Cardiac muscle cell (in vitro differentiated cells and primary cell): ENCODE measurements around the gene MED13L. TPM values are rescaled to one million over a fixed set of nuclear protein-coding genes. Genes with fewer than 3 reads are reported as not detected.

Experiments
- DNase-seq, 2 donors: peaks; one replicate each; pipeline versions ENCODE4 v3.0.0 to v3.0.0-alpha.2; 2010 to 2017; ENCODE audit warnings: low read depth in 1 of 2, low spot score in 1 of 2
- H3K27ac ChIP-seq: fragments of 200-600 bp; sonication (generic); 2 replicates; pipeline ENCODE4 v1.5.1; 2016
- H3K27me3 ChIP-seq: fragments of 200-600 bp; sonication (generic); 2 replicates; pipeline ENCODE4 v1.6.0; 2016; ENCODE audit warnings: control low read depth
- H3K36me3 ChIP-seq: fragments of 200-600 bp; sonication (generic); 2 replicates; pipeline ENCODE4 v1.5.1; 2016; ENCODE audit warnings: control low read depth
- H3K4me1 ChIP-seq: fragments of 200-600 bp; sonication (generic); 2 replicates; pipeline ENCODE4 v1.8.1; 2017; ENCODE audit warnings: low read depth, mild to moderate bottlenecking, mixed run types
- H3K4me3 ChIP-seq: fragments of 200-600 bp; sonication (generic); 2 replicates; pipeline ENCODE4 v1.5.1; 2016; ENCODE audit warnings: mild to moderate bottlenecking
- H3K9me3 ChIP-seq: fragments of 200-600 bp; sonication (generic); 2 replicates; pipeline ENCODE4 v1.5.1; 2017; ENCODE audit warnings: low read depth, mild to moderate bottlenecking, control low read depth
- CTCF ChIP-seq: IDR thresholded peaks from 2 replicates; pipeline ENCODE4 v1.5.1; 2012; ENCODE audit warnings: low read depth, mild to moderate bottlenecking, low read length
- polyA plus RNA-seq: library from polyadenylated mRNA; unstranded; fragments of >200 nt; fragmentation: Nextera tagmentation; extraction: Ambion mirVana; gene quantifications from 2 replicates; pipeline ENCODE4 v1.2.1, GENCODE V29; 2016
- total RNA-seq: library from RNA; depleted of rRNA; stranded (reverse); fragments of >200 nt; gene quantifications from 2 replicates; pipeline ENCODE4 v1.2.3, GENCODE V29; 2016

Gene MED13L
- total and polyA plus RNA-seq, 2 experiments from 2014 or later, result 31.3 to 94.3 TPM

- Histone ChIP-seq H3K36me3 (no peaks in the 10 kb centered on the region), H3K27me3 (no peaks in the 10 kb centered on the region), H3K4me3 (no peak overlapping the region), H3K27ac (no peak overlapping the region), H3K4me1 (no peaks in the 10 kb centered on the region), H3K9me3 (no peaks in the 10 kb centered on the region)
- TF ChIP-seq CTCF, result no peak
- DNase-seq, result no peak
Measured at GRCh38 chr12:116308647-116309046, 31.2 kb upstream of the MED13L start.

- DNase-seq, result no peak
- TF ChIP-seq CTCF, result no peak
- Histone ChIP-seq H3K27me3 (no peaks in the 10 kb centered on the region), H3K4me3 (no peak overlapping the region), H3K9me3 (no peaks in the 10 kb centered on the region), H3K4me1 (peaks cover 2% of the 10 kb centered on the region), H3K27ac (no peak overlapping the region), H3K36me3 (no peaks in the 10 kb centered on the region)
Measured at GRCh38 chr12:116306968-116307367, 29.5 kb upstream of the MED13L start.

GRCh38 chr12:116306506-116306905 lies 29.0 kb upstream of the MED13L start:
- no peaks in the 10 kb centered on the region for H3K27me3 ChIP-seq
- DNase-seq, result no peak
- H3K4me3 ChIP-seq, result no peak overlapping the region
- H3K36me3 ChIP-seq, result no peaks in the 10 kb centered on the region
- TF ChIP-seq CTCF, result no peak
- no peak overlapping the region for H3K27ac ChIP-seq
- no peaks in the 10 kb centered on the region for H3K9me3 ChIP-seq
- H3K4me1 ChIP-seq, result peaks cover 3% of the 10 kb centered on the region

GRCh38 chr12:116304621-116305020 lies 27.1 kb upstream of the MED13L start:
- DNase-seq, result no peak
- Histone ChIP-seq H3K27ac (no peak overlapping the region), H3K36me3 (no peaks in the 10 kb centered on the region), H3K4me1 (peaks cover 3% of the 10 kb centered on the region), H3K4me3 (no peak overlapping the region), H3K9me3 (no peaks in the 10 kb centered on the region), H3K27me3 (no peaks in the 10 kb centered on the region)
- TF ChIP-seq CTCF, result no peak

- TF ChIP-seq CTCF, result no peak
- Histone ChIP-seq H3K9me3 (no peaks in the 10 kb centered on the region), H3K27me3 (no peaks in the 10 kb centered on the region), H3K27ac (no peak overlapping the region), H3K4me1 (peaks cover 3% of the 10 kb centered on the region), H3K4me3 (no peak overlapping the region), H3K36me3 (no peaks in the 10 kb centered on the region)
- peak in 1 of 2 donors; percentile 75 for DNase-seq
Measured at GRCh38 chr12:116303929-116304328, 26.4 kb upstream of the MED13L start.

GRCh38 chr12:116303066-116303465 lies 25.6 kb upstream of the MED13L start:
- no peak for DNase-seq
- Histone ChIP-seq H3K9me3 (no peaks in the 10 kb centered on the region), H3K27me3 (no peaks in the 10 kb centered on the region), H3K4me1 (peaks cover 3% of the 10 kb centered on the region), H3K27ac (no peak overlapping the region), H3K36me3 (no peaks in the 10 kb centered on the region), H3K4me3 (no peak overlapping the region)
- no peak for TF ChIP-seq CTCF
